Right lobe of liver (tissue), 6 donors: ENCODE data around the gene ZNF521. TPM values are rescaled to one million over a fixed set of nuclear protein-coding genes. Genes with fewer than 3 reads are reported as not detected.

Experiments used
- ATAC-seq, 4 donors: fragments of 200-7000 bp; cut with Tn5 transposase; one replicate each; pipeline ENCODE4 v1.9.1; 2020; ENCODE audit warnings: mild to moderate bottlenecking in 4 of 4, moderate library complexity in 4 of 4
- DNase-seq, 3 donors: peaks; one replicate each; pipeline ENCODE4 v3.0.0-alpha.2; 2020
- H3K27ac ChIP-seq, 3 donors: fragments of 200-600 bp; one replicate each; pipeline ENCODE4 v1.8.0; 2022
- H3K27me3 ChIP-seq, 2 donors: fragments of 200-600 bp; one replicate each; pipeline ENCODE4 v1.8.0; 2022
- H3K36me3 ChIP-seq, 4 donors: fragments of 200-600 bp; sonication (generic) in 1 of 4; one replicate each; pipeline versions ENCODE4 v1.5.1 to v1.8.0; 2017 to 2022; ENCODE audit warnings: control low read depth in 1 of 4
- H3K4me1 ChIP-seq, 4 donors: fragments of 200-600 bp; sonication (generic) in 1 of 4; one replicate each; pipeline versions ENCODE4 v1.5.1 to v1.8.0; 2017 to 2022; ENCODE audit warnings: control low read depth in 1 of 4
- H3K4me3 ChIP-seq, 3 donors: fragments of 200-600 bp; one replicate each; pipeline ENCODE4 v1.8.0; 2022
- H3K9me3 ChIP-seq, 4 donors: fragments of 200-600 bp; sonication (generic) in 1 of 4; one replicate each; pipeline versions ENCODE4 v1.5.1 to v1.8.0; 2017 to 2022; ENCODE audit warnings: control low read depth in 1 of 4
- POLR2A ChIP-seq: fragments of 450-650 bp; IDR thresholded peaks from one replicate; pipeline ENCODE4 v1.6.1; 2017; ENCODE audit warnings: antibody characterized with exemption, mild to moderate bottlenecking
- WGBS: methylation state at CpG from one replicate; pipeline ENCODE4 v1.1.6; 2018; ENCODE audit warnings: low coverage, low lambda C conversion rate; ENCODE audit not compliant: insufficient coverage; ENCODE audit errors: missing lambda C conversion rate; 5-methylcytosine and 5-hydroxymethylcytosine counted together
- intact Hi-C, 2 donors: fragments of 100-400 bp; cut with DNase I; formaldehyde crosslinking; loops; one replicate each; pipeline versions ENCODE4 v1.11.2 to v1.14.1; 2022
- total RNA-seq, 6 experiments: library from RNA; depleted of rRNA in 2 of 6; stranded (reverse); fragments of >200 nt in 2 of 6; fragmentation: NEBNext Ultra II Directional in 3 of 6; extraction: Animal tissue kit (Norgen Biotek cat#: 25700) in 3 of 6; gene quantifications; one replicate each; pipeline versions ENCODE4 v1.1.0 to v1.2.4, GENCODE V29; 2016 to 2023
- TF ChIP-seq, protein P1 (sequence below), 4 donors: fragments of 200-600 bp in 3 of 4; fragments of 450-650 bp in 1 of 4; IDR thresholded peaks; one replicate each; pipeline versions ENCODE4 v1.5.1 to v1.8.0; 2016 to 2022; ENCODE audit warnings: antibody characterized with exemption in 4 of 4, mild to moderate bottlenecking in 2 of 4
- donor health status: DM: no; HTN: yes; CAD: no.
- donor health status: DM: no; HTN: no; CAD: no.
- donor health status: DM: no; HTN: no; CAD: no.
- donor health status: DM: no; HTN: yes; CAD: no.
- donor health status: DM: no; HTN: yes; CAD: no.

Gene ZNF521
- total RNA-seq, 6 experiments from 2014 or later, result 0.31 to 2.9 (median 1.3) TPM

- Histone ChIP-seq H3K27ac (no peak overlapping the region), H3K4me3 (no peak overlapping the region), H3K36me3 (no peaks in the 10 kb centered on the region), H3K9me3 (no peaks in the 10 kb centered on the region), H3K27me3 (no peaks in the 10 kb centered on the region), H3K4me1 (no peaks in the 10 kb centered on the region)
- 36% methylated on average over 4 of the region's 4 CpGs for WGBS
- TF ChIP-seq POLR2A, result no peak
- intact Hi-C loops, result no loop called here
- ATAC-seq (no peak), DNase-seq (no peak)
These were observed 129.3 kb downstream of the ZNF521 start for GRCh38 chr18:25222648-25223047.

DNA sequence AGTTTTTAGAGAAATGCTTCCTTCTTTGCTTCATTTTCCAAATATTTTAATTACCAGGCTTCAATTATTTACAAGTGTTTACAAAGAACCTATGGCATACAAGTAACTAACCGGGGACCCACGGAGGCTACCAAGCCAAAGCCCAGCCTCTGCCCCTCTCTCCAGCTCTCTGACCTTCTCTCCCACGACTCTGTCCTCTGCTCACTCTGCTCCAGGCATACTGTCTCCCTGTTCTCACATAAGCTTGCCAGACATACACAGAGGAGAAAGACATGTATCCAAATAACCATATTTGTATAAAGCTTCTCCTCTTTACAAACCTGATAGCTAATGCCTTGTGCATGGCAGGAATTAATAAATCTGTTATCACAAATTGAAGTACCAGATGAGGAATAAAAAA, 141.3 kb downstream of the ZNF521 start:
- Histone ChIP-seq H3K36me3 (no peaks in the 10 kb centered on the region), H3K27me3 (no peaks in the 10 kb centered on the region), H3K4me1 (no peaks in the 10 kb centered on the region), H3K27ac (no peak overlapping the region), H3K9me3 (no peaks in the 10 kb centered on the region), H3K4me3 (no peak overlapping the region)
- no peak for DNase-seq
- 68% methylated on average over 3 of the region's 3 CpGs for WGBS
- no peak for ATAC-seq
- no peak for TF ChIP-seq POLR2A
- TF ChIP-seq, protein P1, sequence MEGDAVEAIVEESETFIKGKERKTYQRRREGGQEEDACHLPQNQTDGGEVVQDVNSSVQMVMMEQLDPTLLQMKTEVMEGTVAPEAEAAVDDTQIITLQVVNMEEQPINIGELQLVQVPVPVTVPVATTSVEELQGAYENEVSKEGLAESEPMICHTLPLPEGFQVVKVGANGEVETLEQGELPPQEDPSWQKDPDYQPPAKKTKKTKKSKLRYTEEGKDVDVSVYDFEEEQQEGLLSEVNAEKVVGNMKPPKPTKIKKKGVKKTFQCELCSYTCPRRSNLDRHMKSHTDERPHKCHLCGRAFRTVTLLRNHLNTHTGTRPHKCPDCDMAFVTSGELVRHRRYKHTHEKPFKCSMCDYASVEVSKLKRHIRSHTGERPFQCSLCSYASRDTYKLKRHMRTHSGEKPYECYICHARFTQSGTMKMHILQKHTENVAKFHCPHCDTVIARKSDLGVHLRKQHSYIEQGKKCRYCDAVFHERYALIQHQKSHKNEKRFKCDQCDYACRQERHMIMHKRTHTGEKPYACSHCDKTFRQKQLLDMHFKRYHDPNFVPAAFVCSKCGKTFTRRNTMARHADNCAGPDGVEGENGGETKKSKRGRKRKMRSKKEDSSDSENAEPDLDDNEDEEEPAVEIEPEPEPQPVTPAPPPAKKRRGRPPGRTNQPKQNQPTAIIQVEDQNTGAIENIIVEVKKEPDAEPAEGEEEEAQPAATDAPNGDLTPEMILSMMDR (IDR thresholded peaks at IDR 0.05), result no peak
- intact Hi-C loops, result no loop called here

DNA sequence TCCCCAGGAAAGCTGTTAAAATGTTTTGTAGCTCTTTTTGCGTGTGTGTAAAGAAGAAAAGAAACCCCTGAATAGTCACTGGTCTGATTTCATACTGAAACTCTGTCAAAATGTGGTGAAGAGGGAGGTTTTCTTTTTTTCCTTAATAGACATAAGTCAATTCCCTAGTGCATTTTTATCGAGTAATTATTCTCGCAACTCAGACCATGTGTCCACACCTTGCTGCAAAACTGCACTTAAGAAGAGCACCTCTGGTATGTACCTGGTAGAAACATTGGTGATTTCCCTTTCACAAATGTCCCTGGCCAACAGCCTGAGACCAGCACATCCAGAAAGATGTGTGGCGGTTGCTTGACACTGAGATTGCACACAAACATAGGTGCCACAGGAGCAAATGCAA, 159.9 kb downstream of the ZNF521 start:
- no peaks in the 10 kb centered on the region for H3K9me3 ChIP-seq
- no peaks in the 10 kb centered on the region for H3K4me1 ChIP-seq
- TF ChIP-seq, protein P1 (IDR thresholded peaks at IDR 0.05), result no peak
- TF ChIP-seq POLR2A, result no peak
- H3K4me3 ChIP-seq, result no peak overlapping the region
- DNase-seq, result no peak
- intact Hi-C loops, result no loop called here
- no peak overlapping the region for H3K27ac ChIP-seq
- H3K36me3 ChIP-seq, result no peaks in the 10 kb centered on the region
- ATAC-seq, result no peak
- 39% methylated on average over 3 of the region's 4 CpGs for WGBS
- H3K27me3 ChIP-seq, result no peaks in the 10 kb centered on the region

GRCh38 chr18:25190472-25190871, 161.5 kb downstream of the ZNF521 start:
- 57% methylated on average over 3 of the region's 3 CpGs for WGBS
- Histone ChIP-seq H3K9me3 (no peaks in the 10 kb centered on the region), H3K4me3 (no peak overlapping the region), H3K27me3 (no peaks in the 10 kb centered on the region), H3K27ac (no peak overlapping the region), H3K4me1 (no peaks in the 10 kb centered on the region), H3K36me3 (no peaks in the 10 kb centered on the region)
- intact Hi-C loops, result no loop called here
- no peak for ATAC-seq
- TF ChIP-seq, protein P1 (IDR thresholded peaks at IDR 0.05), result no peak
- TF ChIP-seq POLR2A, result no peak
- no peak for DNase-seq

DNA sequence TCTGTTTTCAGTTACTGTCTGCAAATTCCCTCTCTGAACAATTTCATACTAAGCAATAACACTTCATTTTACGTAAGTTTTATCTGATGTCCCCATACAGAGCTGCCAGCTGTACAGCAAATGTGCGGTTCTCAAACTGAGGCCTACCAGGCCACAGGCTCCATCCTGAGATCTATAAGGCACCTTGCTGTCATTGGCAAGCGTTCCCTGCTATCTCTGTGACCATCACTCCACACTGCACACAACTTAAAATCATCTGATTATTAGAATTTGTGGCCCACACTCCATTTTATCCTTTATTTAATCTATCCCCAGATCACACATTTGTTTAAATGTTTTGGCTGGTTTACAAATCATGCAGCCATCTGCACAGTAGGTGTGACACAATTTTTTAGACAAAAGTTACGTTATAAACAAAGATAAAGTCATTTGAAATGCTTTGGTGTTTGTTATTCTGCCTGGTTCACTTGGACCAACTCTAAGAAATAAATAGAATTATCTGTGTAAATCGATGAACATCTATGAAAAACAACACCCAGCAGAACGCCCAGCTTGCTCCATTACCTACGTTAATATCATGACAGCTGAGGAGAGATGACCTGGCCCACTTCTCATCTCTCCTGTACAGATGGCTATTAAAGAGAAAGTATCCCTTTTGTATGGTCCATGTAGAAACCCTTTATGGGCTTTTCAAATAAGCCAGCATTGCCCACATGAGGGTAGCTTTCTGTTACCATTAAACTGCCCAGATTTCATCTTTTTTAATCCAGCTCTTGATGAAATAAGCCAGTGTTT, 162.4 kb downstream of the ZNF521 start:
- 53% methylated on average over 7 of the region's 7 CpGs for WGBS
- H3K4me1 ChIP-seq, result no peaks in the 10 kb centered on the region
- no peak overlapping the region for H3K4me3 ChIP-seq
- intact Hi-C loops, result no loop called here
- no peaks in the 10 kb centered on the region for H3K27me3 ChIP-seq
- H3K27ac ChIP-seq, result no peak overlapping the region
- TF ChIP-seq, protein P1 (IDR thresholded peaks at IDR 0.05), result no peak
- no peak for TF ChIP-seq POLR2A
- DNase-seq, result no peak
- no peaks in the 10 kb centered on the region for H3K9me3 ChIP-seq
- no peak for ATAC-seq
- H3K36me3 ChIP-seq, result no peaks in the 10 kb centered on the region
